ENCODE results near the gene AFF3. TPM values are rescaled to one million over a fixed set of nuclear protein-coding genes. Genes with fewer than 3 reads are reported as not detected.
"Not testable (repeated sequence)": the region's sequence is repeated elsewhere in the genome, so short reads cannot be mapped to it uniquely, and the experiment has no call there.

Gene AFF3
- polyA plus RNA-seq, 1 donor, result 3.9 TPM

GRCh38 chr2:99960291-99960690 is 182.1 kb downstream of the AFF3 start:
- no peak for DNase-seq

GRCh38 chr2:99959261-99960014 is 183.0 kb downstream of the AFF3 start:
- DNase-seq, result no peak

GRCh38 chr2:99957332-99958133 is 184.9 kb downstream of the AFF3 start:
- no peak for DNase-seq

- no peak for DNase-seq
These were observed 186.0 kb downstream of the AFF3 start for GRCh38 chr2:99956232-99957030.

GRCh38 chr2:99953750-99954149 is 188.6 kb downstream of the AFF3 start:
- DNase-seq, result no peak

- DNase-seq, result no peak
These were observed 192.4 kb downstream of the AFF3 start for GRCh38 chr2:99949963-99950362.

- no peak for DNase-seq
These were observed 192.9 kb downstream of the AFF3 start for GRCh38 chr2:99949530-99949929.

GRCh38 chr2:99948010-99948409 is 194.4 kb downstream of the AFF3 start:
- no peak for DNase-seq

GRCh38 chr2:99947366-99947765 is 195.0 kb downstream of the AFF3 start:
- DNase-seq, result not testable (repeated sequence)

- no peak for DNase-seq
These were observed 198.4 kb downstream of the AFF3 start for GRCh38 chr2:99944019-99944418.

GRCh38 chr2:99942561-99943347 is 199.6 kb downstream of the AFF3 start:
- DNase-seq, result no peak

- peak; percentile 16 for DNase-seq
These were observed 201.4 kb downstream of the AFF3 start for GRCh38 chr2:99940963-99941362.

- no peak for DNase-seq
These were observed 203.3 kb downstream of the AFF3 start for GRCh38 chr2:99939135-99939534.

GRCh38 chr2:99938250-99938649 is 204.1 kb downstream of the AFF3 start:
- DNase-seq, result no peak

GRCh38 chr2:99936065-99936464 is 206.3 kb downstream of the AFF3 start:
- no peak for DNase-seq

GRCh38 chr2:99935662-99936061 is 206.7 kb downstream of the AFF3 start:
- DNase-seq, result no peak

- DNase-seq, result no peak
These were observed 208.3 kb downstream of the AFF3 start for GRCh38 chr2:99933894-99934650.

- DNase-seq, result not testable (repeated sequence)
These were observed 208.9 kb downstream of the AFF3 start for GRCh38 chr2:99933491-99933890.

- DNase-seq, result no peak
These were observed 213.8 kb downstream of the AFF3 start for GRCh38 chr2:99928470-99929053.

- DNase-seq, result not testable (repeated sequence)
These were observed 214.6 kb downstream of the AFF3 start for GRCh38 chr2:99927690-99928207.

- no peak for DNase-seq
These were observed 215.4 kb downstream of the AFF3 start for GRCh38 chr2:99926986-99927385.

Data from hindlimb muscle (tissue), 1 donor.